HG03066 (cell line): ENCODE results near the gene ZNF23.

Source experiments
- ATAC-seq: cut with Tn5 transposase; IDR thresholded peaks from one replicate; pipeline ENCODE4 v1.9.1; 2021; ENCODE audit warnings: low read depth; ENCODE audit not compliant: unreplicated experiment

Gene ZNF23

DNA sequence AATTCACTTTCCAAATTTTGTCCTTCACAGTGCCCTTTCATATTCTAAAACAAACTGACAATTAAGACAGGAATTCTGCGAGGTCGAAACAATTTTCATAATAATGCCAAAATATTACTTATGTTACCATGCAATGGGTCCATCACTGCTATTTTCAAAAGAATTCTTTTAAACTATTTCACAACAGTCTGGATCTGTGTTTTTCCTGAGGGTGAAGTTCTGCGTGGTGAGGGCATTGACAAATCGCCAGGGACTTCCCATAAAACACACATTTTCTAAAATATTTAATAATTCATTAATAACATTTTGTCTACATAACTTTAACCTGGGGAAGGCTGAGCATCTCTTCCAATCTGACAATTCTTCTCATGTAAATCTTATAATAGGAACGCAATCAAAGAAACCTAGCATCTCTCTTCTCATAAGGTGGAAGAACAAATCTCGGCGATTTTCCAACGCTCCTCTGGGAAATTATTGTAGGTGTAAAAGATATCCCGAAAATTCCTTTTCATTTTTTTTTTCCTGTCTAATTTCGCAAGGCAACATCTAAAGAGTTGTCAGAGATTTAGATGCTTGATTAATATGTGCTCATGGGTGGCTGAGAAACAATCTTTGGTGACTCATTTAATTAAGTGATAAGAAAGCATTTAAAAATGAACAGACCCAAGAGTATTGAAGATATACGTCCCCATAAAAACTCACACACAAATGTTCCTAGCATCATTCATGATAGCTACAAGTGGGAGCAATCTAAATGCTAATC is 62.1 kb downstream of the ZNF23 start:
- ATAC-seq, result no peak
